ENCODE measurements around the gene CFDP1. TPM values are rescaled to one million over a fixed set of nuclear protein-coding genes. Genes with fewer than 3 reads are reported as not detected.
A peak's percentile ranks its signal among the peaks of the same experiment; 100 is the strongest.

The CFDP1 gene
- total and polyA plus RNA-seq, 2 of the 13 experiments (the other 11 are each of a cell fraction or from before 2014, with no cell fraction given) = 78.6 to 153 TPM

DNA sequence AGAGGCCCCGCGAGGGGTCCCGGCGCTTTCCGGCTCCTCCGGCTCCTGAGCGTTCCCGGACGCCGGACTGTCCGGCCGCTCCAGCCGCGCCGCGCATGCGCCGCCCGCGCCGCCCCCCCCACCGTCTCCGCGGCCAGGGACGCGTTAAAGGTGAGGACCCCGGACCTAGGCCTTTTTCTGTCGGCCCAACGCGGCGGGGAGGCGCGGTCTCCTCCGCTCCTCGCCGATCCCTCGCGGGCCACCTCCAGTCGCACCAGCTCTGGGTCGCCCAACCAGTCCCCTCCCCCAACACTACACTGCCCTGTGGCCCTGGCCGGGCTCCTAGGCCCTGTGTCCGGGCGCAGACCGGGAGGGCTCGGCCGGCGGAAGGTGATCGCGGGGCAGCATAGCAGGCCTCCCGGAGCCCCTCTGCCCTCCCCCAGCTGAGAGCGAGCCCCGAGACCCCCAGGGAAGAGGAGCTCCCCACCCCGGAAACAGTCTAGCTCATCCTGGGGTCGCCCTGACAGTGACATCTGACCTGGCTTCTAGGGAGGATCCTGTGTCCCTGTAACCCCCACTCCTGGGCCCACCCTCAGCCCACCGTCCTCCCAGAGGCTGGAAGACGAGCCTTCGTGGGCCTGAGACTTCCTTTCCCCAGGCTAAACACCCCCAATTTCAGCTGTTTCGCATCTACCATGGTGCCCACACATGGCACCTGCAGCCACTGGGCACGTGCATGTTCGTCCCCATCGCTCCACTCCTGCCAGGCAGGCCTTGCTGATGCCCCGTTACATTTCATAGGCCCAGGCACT lies 167.2 kb downstream of the CFDP1 start (continued):
- TF ChIP-seq ARID2 (CRISPR knock-in tag; IDR thresholded peaks at IDR 0.05; ENCODE audit: borderline replicate concordance) (no peak), POLR2AphosphoS5 (IDR thresholded peaks at IDR 0.05; ENCODE audit: low read depth, low read length) (peak; percentile 64), HNRNPH1 (optimal IDR thresholded peaks at IDR 0.05; ENCODE audit: low read depth, low read length) (no peak), PTBP1 (IDR thresholded peaks at IDR 0.05; ENCODE audit: low read depth, low read length, poor library complexity, severe bottlenecking) (no peak), MAX (IDR thresholded peaks at IDR 0.05) (peak; percentile 88), REPIN1 (CRISPR knock-in tag; IDR thresholded peaks at IDR 0.05; ENCODE audit: borderline replicate concordance, low read depth) (peak; percentile 96), REL (CRISPR knock-in tag; conservative IDR thresholded peaks at IDR 0.05) (peak; percentile 66; the same call in 1 of the 2 replicates), RFX1 (IDR thresholded peaks at IDR 0.05) (no peak), ARID4A (CRISPR knock-in tag; IDR thresholded peaks at IDR 0.05; ENCODE audit: borderline replicate concordance) (peak; percentile 66; the same call in 1 of the 2 replicates)
- TF ChIP-seq, protein P1, sequence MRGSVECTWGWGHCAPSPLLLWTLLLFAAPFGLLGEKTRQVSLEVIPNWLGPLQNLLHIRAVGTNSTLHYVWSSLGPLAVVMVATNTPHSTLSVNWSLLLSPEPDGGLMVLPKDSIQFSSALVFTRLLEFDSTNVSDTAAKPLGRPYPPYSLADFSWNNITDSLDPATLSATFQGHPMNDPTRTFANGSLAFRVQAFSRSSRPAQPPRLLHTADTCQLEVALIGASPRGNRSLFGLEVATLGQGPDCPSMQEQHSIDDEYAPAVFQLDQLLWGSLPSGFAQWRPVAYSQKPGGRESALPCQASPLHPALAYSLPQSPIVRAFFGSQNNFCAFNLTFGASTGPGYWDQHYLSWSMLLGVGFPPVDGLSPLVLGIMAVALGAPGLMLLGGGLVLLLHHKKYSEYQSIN (CRISPR knock-in tag; IDR thresholded peaks at IDR 0.05; ENCODE audit: borderline replicate concordance) = no peak
- TF ChIP-seq, protein P2, sequence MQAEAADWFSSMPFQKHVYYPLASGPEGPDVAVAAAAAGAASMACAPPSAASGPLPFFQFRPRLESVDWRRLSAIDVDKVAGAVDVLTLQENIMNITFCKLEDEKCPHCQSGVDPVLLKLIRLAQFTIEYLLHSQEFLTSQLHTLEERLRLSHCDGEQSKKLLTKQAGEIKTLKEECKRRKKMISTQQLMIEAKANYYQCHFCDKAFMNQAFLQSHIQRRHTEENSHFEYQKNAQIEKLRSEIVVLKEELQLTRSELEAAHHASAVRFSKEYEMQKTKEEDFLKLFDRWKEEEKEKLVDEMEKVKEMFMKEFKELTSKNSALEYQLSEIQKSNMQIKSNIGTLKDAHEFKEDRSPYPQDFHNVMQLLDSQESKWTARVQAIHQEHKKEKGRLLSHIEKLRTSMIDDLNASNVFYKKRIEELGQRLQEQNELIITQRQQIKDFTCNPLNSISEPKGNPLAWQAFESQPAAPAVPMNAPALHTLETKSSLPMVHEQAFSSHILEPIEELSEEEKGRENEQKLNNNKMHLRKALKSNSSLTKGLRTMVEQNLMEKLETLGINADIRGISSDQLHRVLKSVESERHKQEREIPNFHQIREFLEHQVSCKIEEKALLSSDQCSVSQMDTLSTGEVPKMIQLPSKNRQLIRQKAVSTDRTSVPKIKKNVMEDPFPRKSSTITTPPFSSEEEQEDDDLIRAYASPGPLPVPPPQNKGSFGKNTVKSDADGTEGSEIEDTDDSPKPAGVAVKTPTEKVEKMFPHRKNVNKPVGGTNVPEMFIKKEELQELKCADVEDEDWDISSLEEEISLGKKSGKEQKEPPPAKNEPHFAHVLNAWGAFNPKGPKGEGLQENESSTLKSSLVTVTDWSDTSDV (CRISPR knock-in tag; IDR thresholded peaks at IDR 0.05) = no peak
- TF ChIP-seq, protein P3, sequence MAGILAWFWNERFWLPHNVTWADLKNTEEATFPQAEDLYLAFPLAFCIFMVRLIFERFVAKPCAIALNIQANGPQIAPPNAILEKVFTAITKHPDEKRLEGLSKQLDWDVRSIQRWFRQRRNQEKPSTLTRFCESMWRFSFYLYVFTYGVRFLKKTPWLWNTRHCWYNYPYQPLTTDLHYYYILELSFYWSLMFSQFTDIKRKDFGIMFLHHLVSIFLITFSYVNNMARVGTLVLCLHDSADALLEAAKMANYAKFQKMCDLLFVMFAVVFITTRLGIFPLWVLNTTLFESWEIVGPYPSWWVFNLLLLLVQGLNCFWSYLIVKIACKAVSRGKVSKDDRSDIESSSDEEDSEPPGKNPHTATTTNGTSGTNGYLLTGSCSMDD (CRISPR knock-in tag; IDR thresholded peaks at IDR 0.05) = 0 out of 2 replicates have a peak, but pooled peaks have one; percentile 23
- TF ChIP-seq, protein P4, sequence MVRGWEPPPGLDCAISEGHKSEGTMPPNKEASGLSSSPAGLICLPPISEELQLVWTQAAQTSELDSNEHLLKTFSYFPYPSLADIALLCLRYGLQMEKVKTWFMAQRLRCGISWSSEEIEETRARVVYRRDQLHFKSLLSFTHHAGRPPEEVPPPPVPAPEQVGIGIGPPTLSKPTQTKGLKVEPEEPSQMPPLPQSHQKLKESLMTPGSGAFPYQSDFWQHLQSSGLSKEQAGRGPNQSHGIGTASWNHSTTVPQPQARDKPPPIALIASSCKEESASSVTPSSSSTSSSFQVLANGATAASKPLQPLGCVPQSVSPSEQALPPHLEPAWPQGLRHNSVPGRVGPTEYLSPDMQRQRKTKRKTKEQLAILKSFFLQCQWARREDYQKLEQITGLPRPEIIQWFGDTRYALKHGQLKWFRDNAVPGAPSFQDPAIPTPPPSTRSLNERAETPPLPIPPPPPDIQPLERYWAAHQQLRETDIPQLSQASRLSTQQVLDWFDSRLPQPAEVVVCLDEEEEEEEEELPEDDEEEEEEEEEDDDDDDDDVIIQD (CRISPR knock-in tag; IDR thresholded peaks at IDR 0.05; ENCODE audit: low read depth) = 0 out of 2 replicates have a peak, but pooled peaks have one; percentile 26
- TF ChIP-seq, protein P5, sequence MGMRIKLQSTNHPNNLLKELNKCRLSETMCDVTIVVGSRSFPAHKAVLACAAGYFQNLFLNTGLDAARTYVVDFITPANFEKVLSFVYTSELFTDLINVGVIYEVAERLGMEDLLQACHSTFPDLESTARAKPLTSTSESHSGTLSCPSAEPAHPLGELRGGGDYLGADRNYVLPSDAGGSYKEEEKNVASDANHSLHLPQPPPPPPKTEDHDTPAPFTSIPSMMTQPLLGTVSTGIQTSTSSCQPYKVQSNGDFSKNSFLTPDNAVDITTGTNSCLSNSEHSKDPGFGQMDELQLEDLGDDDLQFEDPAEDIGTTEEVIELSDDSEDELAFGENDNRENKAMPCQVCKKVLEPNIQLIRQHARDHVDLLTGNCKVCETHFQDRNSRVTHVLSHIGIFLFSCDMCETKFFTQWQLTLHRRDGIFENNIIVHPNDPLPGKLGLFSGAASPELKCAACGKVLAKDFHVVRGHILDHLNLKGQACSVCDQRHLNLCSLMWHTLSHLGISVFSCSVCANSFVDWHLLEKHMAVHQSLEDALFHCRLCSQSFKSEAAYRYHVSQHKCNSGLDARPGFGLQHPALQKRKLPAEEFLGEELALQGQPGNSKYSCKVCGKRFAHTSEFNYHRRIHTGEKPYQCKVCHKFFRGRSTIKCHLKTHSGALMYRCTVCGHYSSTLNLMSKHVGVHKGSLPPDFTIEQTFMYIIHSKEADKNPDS (CRISPR knock-in tag; IDR thresholded peaks at IDR 0.05) = no peak

Data from HepG2 (cell line).